Measurements from ENCODE around the gene MYL7.

The MYL7 gene

GRCh38 chr7:44150466-44150832 is 9.3 kb upstream of the MYL7 start:
- no peak for DNase-seq

- no peak for DNase-seq
Measured at GRCh38 chr7:44149571-44150465, 8.7 kb upstream of the MYL7 start.

- no peak for DNase-seq
Measured at GRCh38 chr7:44148961-44149536, 7.9 kb upstream of the MYL7 start.

GRCh38 chr7:44148166-44148565 is 7.0 kb upstream of the MYL7 start:
- no peak for DNase-seq

GRCh38 chr7:44147026-44147991 is 6.2 kb upstream of the MYL7 start:
- no peak for DNase-seq

GRCh38 chr7:44145969-44146911 is 5.1 kb upstream of the MYL7 start:
- DNase-seq: peak; percentile 3 to 65 (median 37)

- peak in 1 of 4 experiments; percentile 13 for DNase-seq
Measured at GRCh38 chr7:44145479-44145968, 4.4 kb upstream of the MYL7 start.

GRCh38 chr7:44144968-44145478 is 3.9 kb upstream of the MYL7 start:
- no peak for DNase-seq

- DNase-seq: no peak
Measured at GRCh38 chr7:44144426-44144967, 3.4 kb upstream of the MYL7 start.

GRCh38 chr7:44143646-44144250 is 2.6 kb upstream of the MYL7 start:
- DNase-seq: no peak

- no peak for DNase-seq
Measured at GRCh38 chr7:44142028-44142427, 896 bp upstream of the MYL7 start.

- no peak for DNase-seq
Measured at GRCh38 chr7:44140341-44140740, 791 bp downstream of the MYL7 start.

- DNase-seq: no peak
Measured at GRCh38 chr7:44139311-44140010, 1.7 kb downstream of the MYL7 start.

GRCh38 chr7:44138698-44139097 is 2.4 kb downstream of the MYL7 start:
- DNase-seq: no peak

GRCh38 chr7:44136731-44137130 is 4.4 kb downstream of the MYL7 start:
- DNase-seq: no peak

GRCh38 chr7:44134943-44135628 is 6.0 kb downstream of the MYL7 start:
- DNase-seq: no peak

- DNase-seq: no peak
Measured at GRCh38 chr7:44133295-44133694, 7.8 kb downstream of the MYL7 start.

GRCh38 chr7:44132039-44132438 is 9.1 kb downstream of the MYL7 start:
- no peak for DNase-seq
